Dedifferentiated amniotic fluid mesenchymal stem cell (primary cell): ENCODE results near the gene PKNOX1.
"Not testable (repeated sequence)": the region's sequence is repeated elsewhere in the genome, so short reads cannot be mapped to it uniquely, and the experiment has no call there.

Experiments used
- DNase-seq: peaks from one replicate; pipeline ENCODE4 v3.0.0-alpha.2; 2016; ENCODE audit errors: extremely low spot score

The PKNOX1 gene

DNA sequence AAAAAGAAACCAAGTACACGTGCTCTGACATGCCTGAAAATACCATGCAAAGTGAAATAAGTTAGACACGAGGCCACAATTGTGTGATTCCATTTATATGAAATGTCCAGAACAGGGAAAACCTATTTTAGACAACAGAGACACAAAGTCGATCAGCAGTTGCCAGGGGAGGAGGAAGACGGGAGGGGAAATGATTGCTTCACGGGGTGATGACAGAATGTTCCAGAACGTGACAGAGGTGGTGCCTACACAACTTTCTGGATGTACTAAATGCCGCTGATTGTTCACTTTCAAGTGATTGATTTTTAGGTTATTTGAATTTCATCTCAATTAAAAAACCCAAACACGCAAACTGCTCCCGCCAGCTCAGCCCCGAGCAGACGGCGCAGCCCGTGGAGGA lies 78.8 kb downstream of the PKNOX1 start:
- not testable (repeated sequence) for DNase-seq

GRCh38 chr21:43062955-43063664 lies 88.7 kb downstream of the PKNOX1 start:
- not testable (repeated sequence) for DNase-seq

DNA sequence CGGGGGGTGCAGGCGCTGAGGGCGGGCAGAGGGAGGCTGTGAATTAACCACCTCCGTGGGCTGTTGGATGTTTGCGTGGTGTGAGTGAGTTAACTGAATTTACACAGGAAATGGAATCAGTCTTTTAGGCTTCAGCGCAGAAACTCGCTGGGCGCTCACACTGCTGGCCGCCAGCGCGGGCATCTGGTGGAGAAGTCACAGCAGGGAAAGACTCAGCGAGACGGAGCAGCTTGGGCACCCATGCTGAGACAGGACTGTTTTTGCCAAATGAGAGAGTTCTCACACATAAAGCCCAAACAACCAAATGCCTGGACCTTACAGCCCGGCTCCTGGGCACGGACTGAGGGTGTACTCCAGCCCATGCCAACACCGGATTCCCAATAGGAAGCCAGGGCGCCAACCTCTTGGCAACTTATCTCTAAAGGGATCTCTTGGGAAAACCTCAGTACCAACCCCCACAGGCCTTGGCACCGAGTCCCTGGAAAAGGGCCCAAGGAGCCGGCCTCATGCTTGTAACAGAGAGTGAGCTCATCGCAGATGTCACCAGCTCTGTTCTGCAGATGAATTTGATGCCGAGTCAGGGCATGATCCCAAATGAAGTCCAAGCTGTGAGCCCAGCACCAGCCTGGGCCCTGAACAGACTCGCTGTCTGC lies 90.0 kb downstream of the PKNOX1 start:
- DNase-seq: not testable (repeated sequence)

GRCh38 chr21:43065991-43066390 lies 91.6 kb downstream of the PKNOX1 start:
- DNase-seq: not testable (repeated sequence)

DNA sequence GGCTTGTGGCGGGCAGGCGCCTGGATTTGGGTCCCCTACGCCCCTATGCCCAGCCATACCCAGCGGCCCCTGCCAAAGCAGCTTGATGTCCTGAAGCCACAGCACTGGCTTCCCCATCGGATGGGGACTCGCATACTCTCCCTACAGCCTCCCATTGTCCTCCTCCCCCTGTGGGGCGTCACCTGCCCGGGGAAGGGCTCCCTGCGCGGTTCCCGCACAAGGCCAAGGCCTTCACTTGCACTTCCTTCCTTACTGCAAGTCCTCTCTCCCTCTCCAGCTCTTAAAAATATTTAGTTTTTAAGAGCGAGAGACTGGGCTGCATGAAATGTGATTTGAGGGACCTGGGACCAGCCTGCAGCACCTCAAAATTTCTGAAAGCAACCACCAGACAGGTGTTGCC lies 92.3 kb downstream of the PKNOX1 start:
- DNase-seq: not testable (repeated sequence)

DNA sequence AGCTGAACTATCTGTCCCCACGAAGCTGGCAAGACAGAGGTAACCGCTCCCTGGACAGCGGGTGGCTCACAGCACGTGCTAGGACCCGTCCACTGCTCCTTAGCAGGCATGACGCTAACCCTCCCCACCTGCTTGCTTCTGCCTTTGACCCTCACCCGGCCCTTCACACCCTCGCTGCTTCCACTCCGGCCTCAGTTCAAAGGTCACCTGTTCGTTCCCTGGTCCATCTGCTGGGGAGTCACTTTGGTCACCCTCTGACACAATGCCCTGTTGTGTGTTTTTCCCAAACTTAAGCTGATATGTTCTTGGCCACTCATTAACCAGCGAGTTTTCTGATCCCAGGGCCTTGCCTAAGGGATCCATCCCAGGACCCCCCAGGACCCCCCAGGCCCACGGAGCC lies 93.7 kb downstream of the PKNOX1 start:
- DNase-seq: not testable (repeated sequence)

GRCh38 chr21:43069682-43070081 lies 95.3 kb downstream of the PKNOX1 start:
- not testable (repeated sequence) for DNase-seq

- DNase-seq: not testable (repeated sequence)
Measured at GRCh38 chr21:43072742-43073141, 98.4 kb downstream of the PKNOX1 start.

DNA sequence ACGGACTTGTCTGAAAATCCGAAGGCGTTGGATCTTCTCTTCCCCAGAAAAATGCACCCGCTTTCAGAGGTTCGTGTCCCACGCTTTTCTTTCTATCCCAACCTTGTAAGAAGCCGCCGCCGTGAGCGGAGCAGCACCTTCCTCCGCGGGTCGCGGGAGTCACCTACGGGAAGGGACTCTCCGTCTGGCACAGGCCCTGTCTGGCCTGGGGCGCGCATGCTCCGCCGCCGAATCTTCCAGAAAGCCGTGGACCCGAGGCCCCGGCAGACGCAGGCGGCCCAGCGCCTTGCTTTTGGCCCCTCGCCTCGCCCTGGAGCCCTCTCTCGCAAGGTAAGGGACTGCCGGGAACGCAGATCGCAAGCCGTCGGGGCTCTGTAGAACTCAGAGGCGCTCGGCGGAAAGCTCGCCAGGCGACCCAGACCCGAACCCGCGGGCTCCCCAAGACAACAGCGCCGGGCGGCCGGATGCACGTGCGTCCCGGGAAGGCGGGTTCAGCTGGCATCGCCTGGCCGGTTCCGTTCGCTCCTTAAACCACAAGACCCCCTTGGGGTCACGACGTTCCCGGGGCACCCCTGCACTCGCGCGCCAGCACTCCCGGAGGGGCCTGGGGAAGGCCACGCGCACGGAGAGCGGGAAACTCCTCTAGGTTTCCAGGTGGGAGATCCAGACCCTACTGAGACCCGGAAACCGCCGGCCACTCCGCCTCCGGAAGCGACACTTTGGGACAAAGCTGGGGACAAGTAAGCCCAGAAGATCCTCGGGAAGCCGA lies 100.2 kb downstream of the PKNOX1 start:
- DNase-seq: not testable (repeated sequence)

GRCh38 chr21:43075170-43076022 lies 101.0 kb downstream of the PKNOX1 start, which contains the start of gene CBS:
CBS (minus strand) TSS chr21:43075835; CDS start chr21:43072193, 3,642 bp downstream.
- not testable (repeated sequence) for DNase-seq

GRCh38 chr21:43076023-43076637 lies 101.8 kb downstream of the PKNOX1 start:
- DNase-seq: not testable (repeated sequence)

DNA sequence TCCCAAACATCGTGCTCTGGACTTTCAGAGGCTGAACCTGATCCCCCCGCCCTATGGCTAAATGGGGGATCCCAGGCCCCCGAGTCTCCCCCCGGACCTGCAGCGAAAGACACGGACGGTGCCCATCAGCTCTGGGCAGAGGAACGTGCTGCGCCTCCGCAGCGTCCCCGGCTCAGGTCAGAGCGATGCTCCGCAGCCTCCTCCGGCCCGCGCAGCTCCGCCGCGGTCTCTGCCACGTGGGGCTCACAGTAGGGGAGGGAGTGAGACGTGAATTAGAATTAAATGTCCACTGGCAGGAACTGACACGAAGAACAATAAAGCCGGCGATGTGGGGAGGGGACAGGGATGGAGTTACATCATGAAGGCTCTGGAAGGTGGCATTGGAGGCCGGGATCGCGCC lies 102.3 kb downstream of the PKNOX1 start:
- not testable (repeated sequence) for DNase-seq

DNA sequence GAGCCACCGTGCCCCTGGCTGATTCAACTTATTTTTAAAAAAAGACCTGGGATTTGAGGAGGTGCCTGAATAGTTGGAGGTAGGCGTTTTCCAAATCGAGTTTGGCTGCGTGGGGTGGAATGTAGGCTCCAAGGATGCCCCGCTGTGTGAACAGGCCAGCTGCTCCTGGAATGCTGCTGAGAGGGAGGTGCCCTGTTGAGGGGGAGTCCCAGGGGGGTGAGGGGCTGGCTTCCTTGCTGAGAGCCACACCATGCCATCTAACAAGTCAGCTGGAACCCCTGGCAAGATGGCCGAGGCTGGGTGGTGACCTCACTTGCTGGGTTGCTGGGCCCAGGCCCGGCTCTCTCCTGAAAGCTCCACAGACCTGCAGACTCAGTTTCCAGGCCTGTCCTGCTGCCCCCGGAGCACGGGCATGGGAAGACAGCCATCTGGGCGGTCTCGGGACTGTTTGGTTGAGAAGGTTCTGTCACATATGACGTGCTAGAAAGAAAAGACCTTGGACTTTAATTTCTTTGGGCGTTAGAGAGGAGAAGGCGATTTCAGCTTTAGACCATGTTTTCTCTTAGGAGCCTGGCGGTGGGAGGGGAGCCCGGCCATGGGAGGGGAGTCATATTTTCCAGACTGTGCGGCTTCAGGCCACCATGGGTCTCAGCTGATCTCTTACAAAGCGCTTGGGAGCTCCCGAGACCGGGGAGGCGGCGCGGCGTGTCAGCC lies 108.4 kb downstream of the PKNOX1 start:
- DNase-seq: not testable (repeated sequence)
